ENCODE results near the gene RTRAF. TPM values are rescaled to one million over a fixed set of nuclear protein-coding genes. Genes with fewer than 3 reads are reported as not detected.

RTRAF gene
- total RNA-seq, 1 donor from 2014 or later = 226 TPM

DNA sequence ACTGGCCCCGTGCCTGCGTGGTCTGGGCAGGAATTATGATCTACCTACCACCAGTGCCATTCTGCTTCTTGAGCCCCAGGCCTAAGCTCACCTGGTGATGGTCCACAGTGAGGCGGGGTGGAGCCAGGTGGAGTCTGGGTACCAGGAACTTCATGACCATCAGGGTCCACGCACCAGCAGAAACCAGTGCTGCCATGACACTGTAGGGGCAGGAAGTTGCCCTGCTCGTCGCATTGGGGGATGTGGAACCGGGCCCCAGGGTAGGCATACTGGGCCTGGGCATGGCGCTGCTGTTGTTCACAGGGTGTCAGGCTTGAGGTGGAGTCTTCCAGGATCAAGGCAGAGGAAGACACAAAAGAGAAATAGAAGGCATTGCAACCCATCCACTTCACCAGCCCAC, 29.6 kb downstream of the RTRAF start:
- Mint-ChIP-seq H3K27me3 (peaks cover 4% of the 10 kb centered on the region), H3K4me3 (no peak overlapping the region), H3K27ac (no peak overlapping the region), H3K4me1 (peaks cover 35% of the 10 kb centered on the region), H3K36me3 (ENCODE audit: low read depth) (no peaks in the 10 kb centered on the region), H3K9me3 (peaks cover 4% of the 10 kb centered on the region)
- intact Hi-C loops (cut with micrococcal nuclease) = no loop called here
- no peak for DNase-seq

DNA sequence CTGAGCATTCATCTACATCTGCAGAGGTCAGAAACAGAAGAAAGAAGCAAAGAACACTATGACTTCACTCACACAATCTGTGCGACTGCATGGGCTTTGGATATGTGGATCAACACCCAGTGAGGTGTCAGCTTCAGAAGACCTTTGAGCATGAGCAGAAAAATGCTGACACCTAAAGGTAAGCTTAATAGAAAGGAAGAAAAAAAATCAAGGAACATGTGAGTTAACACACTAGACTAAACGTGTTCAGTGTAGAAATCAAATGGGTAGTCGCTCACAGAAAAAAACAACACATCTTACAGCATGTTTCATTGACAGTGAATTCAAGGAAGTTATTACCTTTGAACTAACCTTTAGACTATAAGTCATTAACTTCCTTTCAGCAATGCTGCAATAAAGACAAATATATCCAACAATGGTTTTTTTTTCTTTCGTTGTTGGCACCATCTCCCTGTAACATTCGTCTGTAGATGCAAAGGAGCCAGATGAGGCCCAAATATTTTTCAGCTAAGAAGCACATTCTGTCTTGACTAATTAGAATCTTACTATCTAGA, 30.9 kb downstream of the RTRAF start:
- Mint-ChIP-seq H3K9me3 (peaks cover 4% of the 10 kb centered on the region), H3K27me3 (peaks cover 4% of the 10 kb centered on the region), H3K27ac (no peak overlapping the region), H3K4me3 (no peak overlapping the region), H3K4me1 (peaks cover 35% of the 10 kb centered on the region), H3K36me3 (ENCODE audit: low read depth) (no peaks in the 10 kb centered on the region)
- intact Hi-C loops (cut with micrococcal nuclease) = no loop called here
- DNase-seq = no peak

DNA sequence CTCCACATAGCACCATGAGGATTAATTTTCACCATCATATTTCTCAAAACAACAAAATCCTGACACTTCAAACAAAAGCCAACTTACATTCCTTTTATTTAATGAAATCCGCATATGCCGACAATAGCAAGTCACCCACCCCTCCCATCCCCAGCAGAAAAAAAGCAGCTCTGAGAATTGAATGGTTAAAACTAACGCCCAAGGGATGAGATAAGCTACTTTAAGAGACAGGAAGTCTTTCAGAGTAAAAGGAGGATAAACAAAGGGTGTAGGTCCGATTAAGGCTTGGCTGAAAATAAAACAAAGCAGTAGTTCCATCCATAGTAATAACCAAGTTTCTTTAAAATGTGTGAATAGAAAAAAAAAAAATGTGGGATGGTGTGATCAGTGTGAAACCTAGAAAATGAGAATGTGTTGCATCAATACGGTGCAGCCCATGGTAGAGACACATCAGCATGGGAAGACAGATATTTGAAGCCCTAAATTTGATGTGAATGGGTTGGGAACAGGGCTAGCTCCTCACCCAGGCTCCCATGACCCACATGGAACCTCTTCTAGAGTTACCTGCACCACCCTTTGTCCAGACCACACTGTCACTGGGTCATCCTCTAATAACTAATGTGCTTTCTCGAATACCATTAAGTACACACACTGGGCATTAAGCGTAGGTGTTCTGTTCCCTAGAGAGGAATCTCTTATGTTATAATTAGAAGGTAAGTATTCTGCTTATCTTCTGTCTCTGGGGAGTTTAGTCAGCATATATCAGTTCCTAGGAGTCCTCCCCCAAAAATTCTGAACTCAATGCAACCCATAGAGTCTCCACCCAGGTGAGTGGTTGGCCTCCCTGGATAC, 31.7 kb downstream of the RTRAF start:
- Mint-ChIP-seq H3K36me3 (ENCODE audit: low read depth) (no peaks in the 10 kb centered on the region), H3K9me3 (peaks cover 4% of the 10 kb centered on the region), H3K4me3 (peak overlapping the region; percentile 22), H3K4me1 (peaks cover 36% of the 10 kb centered on the region), H3K27me3 (peaks cover 4% of the 10 kb centered on the region), H3K27ac (peak overlapping the region; percentile 45)
- no peak for DNase-seq
- intact Hi-C loops (cut with micrococcal nuclease) = no loop called here

GRCh38 chr14:52021957-52022600, 32.7 kb downstream of the RTRAF start:
- H3K4me1 Mint-ChIP-seq = peaks cover 36% of the 10 kb centered on the region

GRCh38 chr14:52023518-52023917, 34.2 kb downstream of the RTRAF start:
- Mint-ChIP-seq H3K9me3 (peaks cover 4% of the 10 kb centered on the region), H3K27ac (no peak overlapping the region), H3K27me3 (peaks cover 1% of the 10 kb centered on the region), H3K36me3 (ENCODE audit: low read depth) (no peaks in the 10 kb centered on the region), H3K4me1 (peaks cover 34% of the 10 kb centered on the region), H3K4me3 (no peak overlapping the region)
- intact Hi-C loops (cut with micrococcal nuclease) = no loop called here
- no peak for DNase-seq

More at GRCh38 chr14:52021957-52022600, 32.7 kb downstream of the RTRAF start:
- peaks cover 4% of the 10 kb centered on the region for H3K9me3 Mint-ChIP-seq
- peak overlapping the region; percentile 1 for H3K4me3 Mint-ChIP-seq
- DNase-seq = peak; percentile 66
- H3K36me3 Mint-ChIP-seq (ENCODE audit: low read depth) = no peaks in the 10 kb centered on the region
- H3K27ac Mint-ChIP-seq = peak overlapping the region; percentile 4
- intact Hi-C loops (cut with micrococcal nuclease) = no loop called here
- no peaks in the 10 kb centered on the region for H3K27me3 Mint-ChIP-seq

DNA sequence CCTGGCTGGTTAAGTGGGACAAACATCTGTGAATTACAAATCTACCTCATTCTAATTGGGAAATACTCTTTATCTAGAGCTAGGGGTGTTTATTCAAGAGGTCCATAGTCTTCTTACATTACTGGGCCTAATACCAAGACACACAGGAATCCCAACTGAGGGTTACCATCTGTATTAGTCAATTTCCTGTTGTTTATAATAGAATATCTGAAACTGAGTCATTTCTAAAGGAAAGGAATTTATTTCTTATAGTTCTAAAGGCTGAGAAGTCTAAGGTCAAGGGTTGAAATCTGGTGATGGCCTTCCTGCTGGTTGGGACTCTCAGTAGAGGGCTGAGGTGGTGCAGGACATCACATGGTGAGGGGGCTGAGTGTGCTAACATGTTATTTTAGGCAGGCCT, 36.0 kb downstream of the RTRAF start:
- no peaks in the 10 kb centered on the region for H3K36me3 Mint-ChIP-seq (ENCODE audit: low read depth)
- H3K9me3 Mint-ChIP-seq = peaks cover 4% of the 10 kb centered on the region
- H3K27me3 Mint-ChIP-seq = peaks cover 1% of the 10 kb centered on the region
- peaks cover 31% of the 10 kb centered on the region for H3K4me1 Mint-ChIP-seq
- intact Hi-C loops (cut with micrococcal nuclease) = no loop called here
- no peak overlapping the region for H3K4me3 Mint-ChIP-seq
- DNase-seq = no peak
- H3K27ac Mint-ChIP-seq = no peak overlapping the region

- peaks cover 5% of the 10 kb centered on the region for H3K27me3 Mint-ChIP-seq
- intact Hi-C loops (cut with micrococcal nuclease) = no loop called here
- DNase-seq = no peak
- H3K4me3 Mint-ChIP-seq = no peak overlapping the region
- H3K4me1 Mint-ChIP-seq = peaks cover 24% of the 10 kb centered on the region
- no peaks in the 10 kb centered on the region for H3K36me3 Mint-ChIP-seq (ENCODE audit: low read depth)
- H3K9me3 Mint-ChIP-seq = peaks cover 4% of the 10 kb centered on the region
- no peak overlapping the region for H3K27ac Mint-ChIP-seq
These were observed 36.8 kb downstream of the RTRAF start for GRCh38 chr14:52026017-52026660.

GRCh38 chr14:52026901-52027300, 37.6 kb downstream of the RTRAF start:
- intact Hi-C loops (cut with micrococcal nuclease) = no loop called here
- Mint-ChIP-seq H3K27ac (no peak overlapping the region), H3K4me3 (no peak overlapping the region), H3K9me3 (peaks cover 4% of the 10 kb centered on the region), H3K36me3 (ENCODE audit: low read depth) (no peaks in the 10 kb centered on the region), H3K27me3 (peaks cover 11% of the 10 kb centered on the region), H3K4me1 (peaks cover 17% of the 10 kb centered on the region)
- no peak for DNase-seq

- no peak overlapping the region for H3K27ac Mint-ChIP-seq
- H3K36me3 Mint-ChIP-seq (ENCODE audit: low read depth) = no peaks in the 10 kb centered on the region
- DNase-seq = no peak
- intact Hi-C loops (cut with micrococcal nuclease) = no loop called here
- peaks cover 19% of the 10 kb centered on the region for H3K27me3 Mint-ChIP-seq
- peaks cover 4% of the 10 kb centered on the region for H3K9me3 Mint-ChIP-seq
- H3K4me3 Mint-ChIP-seq = no peak overlapping the region
- H3K4me1 Mint-ChIP-seq = peaks cover 3% of the 10 kb centered on the region
These were observed 40.5 kb downstream of the RTRAF start for GRCh38 chr14:52029881-52030280.

- no peak for DNase-seq
- Mint-ChIP-seq H3K9me3 (peaks cover 9% of the 10 kb centered on the region), H3K27ac (no peak overlapping the region), H3K36me3 (ENCODE audit: low read depth) (no peaks in the 10 kb centered on the region), H3K4me3 (no peak overlapping the region), H3K4me1 (peaks cover 2% of the 10 kb centered on the region), H3K27me3 (peaks cover 28% of the 10 kb centered on the region)
- intact Hi-C loops (cut with micrococcal nuclease) = no loop called here
These were observed 42.4 kb downstream of the RTRAF start for GRCh38 chr14:52031781-52032180.

DNA sequence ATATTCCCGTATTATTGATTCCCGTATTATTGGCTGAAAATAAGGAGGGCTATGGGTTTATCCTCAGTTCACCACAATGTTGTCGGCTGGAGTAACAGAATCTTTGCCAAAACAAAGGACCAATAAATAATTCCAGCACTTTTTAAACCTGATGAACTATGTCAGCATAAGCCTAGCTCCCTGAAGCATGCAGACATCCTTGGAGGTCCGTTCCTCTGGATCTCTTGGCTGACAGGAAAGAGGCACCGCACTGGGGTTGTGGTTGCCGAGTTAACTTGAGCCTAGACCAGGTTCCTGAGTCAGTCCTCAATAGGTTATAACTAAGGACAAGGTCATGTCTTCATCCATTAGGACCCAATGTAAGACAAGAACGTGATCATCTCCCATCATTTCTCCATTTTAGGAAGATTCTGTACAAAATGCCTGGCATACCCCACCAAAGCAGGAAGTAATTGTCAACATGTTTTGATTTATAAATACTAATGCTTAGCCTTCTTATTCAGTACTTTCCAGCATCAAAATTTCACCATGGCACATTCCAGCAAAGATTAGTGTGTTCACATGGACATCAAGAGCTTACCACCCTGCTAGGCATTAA, 43.0 kb downstream of the RTRAF start:
- Mint-ChIP-seq H3K27ac (no peak overlapping the region), H3K27me3 (peaks cover 28% of the 10 kb centered on the region), H3K4me3 (no peak overlapping the region), H3K9me3 (peaks cover 10% of the 10 kb centered on the region), H3K36me3 (ENCODE audit: low read depth) (no peaks in the 10 kb centered on the region), H3K4me1 (peaks cover 2% of the 10 kb centered on the region)
- DNase-seq = no peak
- intact Hi-C loops (cut with micrococcal nuclease) = no loop called here

DNA sequence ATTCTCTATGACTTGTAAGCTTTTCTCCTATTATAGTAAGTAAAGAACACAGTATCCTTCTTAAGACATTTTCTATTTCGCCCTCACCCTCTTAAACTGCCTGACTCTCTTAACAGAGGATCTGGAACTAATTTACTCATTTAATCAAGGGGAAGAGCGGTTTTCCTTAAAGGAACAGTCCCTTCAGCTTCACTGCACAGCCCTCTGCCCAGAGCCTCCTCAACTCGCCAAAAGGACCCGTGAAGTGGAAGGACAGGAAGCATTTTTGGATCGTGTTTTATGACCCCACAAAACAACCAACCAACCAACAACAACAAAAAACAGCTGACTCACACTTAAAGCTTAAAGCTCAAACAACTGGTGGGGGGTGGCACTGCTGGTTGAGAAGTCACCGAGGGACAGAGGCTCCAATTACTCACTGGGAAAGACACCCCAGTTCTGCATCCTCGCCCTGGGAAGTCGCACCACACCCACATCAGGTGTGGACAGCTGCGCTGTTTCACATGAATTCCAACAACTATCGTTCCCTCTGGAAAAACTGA, 43.8 kb downstream of the RTRAF start:
- Mint-ChIP-seq H3K27ac (no peak overlapping the region), H3K27me3 (peaks cover 33% of the 10 kb centered on the region), H3K4me3 (no peak overlapping the region), H3K4me1 (peaks cover 2% of the 10 kb centered on the region), H3K9me3 (peaks cover 14% of the 10 kb centered on the region), H3K36me3 (ENCODE audit: low read depth) (no peaks in the 10 kb centered on the region)
- no peak for DNase-seq
- intact Hi-C loops (cut with micrococcal nuclease) = no loop called here

DNA sequence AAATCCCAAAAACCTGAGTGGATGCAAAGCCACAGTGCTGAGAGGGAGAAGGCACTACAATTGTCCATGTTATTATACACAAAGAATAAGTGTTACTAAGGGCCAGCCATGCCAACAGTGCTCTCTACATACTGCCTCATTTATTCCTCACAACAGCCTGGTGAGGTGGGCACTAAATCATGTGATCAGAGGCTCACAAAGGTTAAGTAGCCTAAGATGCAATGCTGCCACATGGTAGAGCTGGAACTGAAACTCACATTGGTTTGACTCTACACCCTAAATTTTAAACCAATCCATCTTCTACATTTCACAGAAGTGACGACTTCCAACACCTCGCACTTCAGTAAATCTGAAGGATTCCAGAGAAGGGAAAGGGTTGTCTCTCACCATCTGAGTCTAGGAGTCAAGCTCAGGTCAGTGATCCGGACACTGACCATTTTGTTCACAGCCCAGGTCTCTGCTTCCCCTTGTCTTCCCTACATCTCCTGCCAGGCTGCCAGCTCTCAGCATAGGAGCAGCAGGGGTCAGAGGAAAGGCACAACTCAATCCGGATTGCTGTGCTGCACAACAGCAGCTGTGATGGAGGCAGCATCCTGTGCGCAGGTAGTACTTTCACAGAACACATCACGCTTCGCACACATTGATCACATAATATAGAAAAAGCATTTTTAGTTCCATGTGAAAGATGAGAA, 49.9 kb downstream of the RTRAF start:
- Mint-ChIP-seq H3K4me1 (no peaks in the 10 kb centered on the region), H3K9me3 (peaks cover 17% of the 10 kb centered on the region), H3K27ac (no peak overlapping the region), H3K27me3 (peaks cover 30% of the 10 kb centered on the region), H3K36me3 (ENCODE audit: low read depth) (no peaks in the 10 kb centered on the region), H3K4me3 (no peak overlapping the region)
- intact Hi-C loops (cut with micrococcal nuclease) = no loop called here
- no peak for DNase-seq
